PC-3 (cell line): ENCODE measurements around the gene SPEN. TPM values are rescaled to one million over a fixed set of nuclear protein-coding genes. Genes with fewer than 3 reads are reported as not detected.
"Not testable (repeated sequence)": the region's sequence is repeated elsewhere in the genome, so short reads cannot be mapped to it uniquely, and the experiment has no call there.

Experiments used
- ATAC-seq: fragments of 200-7000 bp; cut with Tn5 transposase; 2 replicates; pipeline ENCODE4 v1.9.1; 2020; ENCODE audit warnings: mild to moderate bottlenecking, moderate library complexity
- BruUV-seq: library from RNA; stranded (reverse); fragments of 400-500 nt; replicated peaks from 2 replicates; lab custom pipeline; 2021; lab: Mats Ljungman, UMichigan
- CTCF ChIA-PET: fragments of 300-600 bp; sonication (Branson Sonifier 250); formaldehyde crosslinking; loops from one replicate; lab custom pipeline; 2022; ENCODE audit warnings: antibody characterized with exemption; lab: Charles Lee
- POLR2A ChIA-PET: fragments of 300-600 bp; sonication (Branson Sonifier 250); formaldehyde crosslinking; loops from one replicate; lab custom pipeline; 2022; ENCODE audit warnings: antibody characterized with exemption; ENCODE audit not compliant: unreplicated experiment; lab: Charles Lee
- DNase-seq: peaks from one replicate; pipeline ENCODE4 v3.0.0-alpha.2; 2015
- H2AFZ ChIP-seq: fragments of 300-600 bp; sonication (generic); 2 replicates; pipeline ENCODE4 v1.6.0; 2016; ENCODE audit warnings: antibody characterized with exemption, low read length
- H3F3A ChIP-seq: fragments of 300-600 bp; sonication (generic); one replicate; pipeline ENCODE4 v1.6.0; 2017; ENCODE audit warnings: antibody characterized with exemption, low read length, control low read depth, mild to moderate bottlenecking; ENCODE audit not compliant: unreplicated experiment
- H3K27ac ChIP-seq: fragments of 300-600 bp; sonication (generic); 2 replicates; pipeline ENCODE4 v1.5.1; 2016; ENCODE audit warnings: mild to moderate bottlenecking, low read length
- H3K27me3 ChIP-seq: fragments of 300-600 bp; sonication (generic); 2 replicates; pipeline ENCODE4 v1.6.1; 2016; ENCODE audit warnings: low read length, mixed read lengths
- H3K36me3 ChIP-seq: fragments of 300-600 bp; sonication (generic); 2 replicates; pipeline ENCODE4 v1.6.1; 2016; ENCODE audit warnings: low read depth, mixed run types, low read length, mixed read lengths
- H3K4me1 ChIP-seq: fragments of 300-600 bp; sonication (generic); 2 replicates; pipeline ENCODE4 v1.5.1; 2016; ENCODE audit warnings: low read length; ENCODE audit not compliant: insufficient read depth
- H3K4me2 ChIP-seq: fragments of 300-600 bp; sonication (generic); 2 replicates; pipeline ENCODE4 v1.6.0; 2016; ENCODE audit warnings: low read length
- H3K4me3 ChIP-seq: fragments of 300-600 bp; sonication (generic); 2 replicates; pipeline ENCODE4 v1.5.1; 2016; ENCODE audit warnings: mild to moderate bottlenecking, low read length, mixed read lengths
- H3K79me2 ChIP-seq: fragments of 300-600 bp; sonication (generic); 2 replicates; pipeline ENCODE4 v1.6.1; 2017; ENCODE audit warnings: low read length, mixed read lengths
- H3K9ac ChIP-seq: fragments of 300-600 bp; sonication (generic); 2 replicates; pipeline ENCODE4 v1.6.0; 2016; ENCODE audit warnings: mild to moderate bottlenecking, low read length
- H3K9me2 ChIP-seq: fragments of 300-600 bp; sonication (generic); replicated peaks from 2 replicates; pipeline ENCODE4 v1.6.1; 2016; ENCODE audit warnings: mixed run types, low read length, mixed read lengths
- H3K9me3 ChIP-seq: fragments of 300-600 bp; sonication (generic); 2 replicates; pipeline ENCODE4 v1.6.1; 2016; ENCODE audit warnings: low read length, mixed read lengths
- H4K20me1 ChIP-seq: fragments of 300-600 bp; sonication (generic); 2 replicates; pipeline ENCODE4 v1.6.1; 2016; ENCODE audit warnings: low read length, mixed read lengths
- EZH2 ChIP-seq: fragments of 300-600 bp; sonication (generic); IDR thresholded peaks from one replicate; pipeline ENCODE4 v1.6.1; 2017; ENCODE audit warnings: antibody characterized with exemption, mild to moderate bottlenecking, low read length; ENCODE audit not compliant: unreplicated experiment
- EZH2phosphoT487 ChIP-seq: fragments of 300-600 bp; sonication (generic); IDR thresholded peaks from 2 replicates; pipeline ENCODE4 v1.6.1; 2018; ENCODE audit warnings: mild to moderate bottlenecking, antibody characterized with exemption, low read length, borderline replicate concordance
- intact Hi-C: fragments of 100-400 bp; cut with micrococcal nuclease; formaldehyde crosslinking; loops from 2 replicates; pipeline ENCODE4 v1.9.0; 2023
- total RNA-seq: library from RNA; depleted of rRNA; stranded (reverse); fragments of >200 nt; gene quantifications from 2 replicates; pipeline ENCODE4 v1.2.3, GENCODE V29; 2014
- TF ChIP-seq, protein P1 (sequence below): fragments of 300-600 bp; sonication (generic); conservative IDR thresholded peaks from 2 replicates; pipeline ENCODE4 v1.5.1; 2017; ENCODE audit warnings: antibody characterized with exemption, low read depth, mild to moderate bottlenecking, low read length

SPEN gene
- total RNA-seq, 1 experiment from 2014 or later = 26.7 TPM

DNA sequence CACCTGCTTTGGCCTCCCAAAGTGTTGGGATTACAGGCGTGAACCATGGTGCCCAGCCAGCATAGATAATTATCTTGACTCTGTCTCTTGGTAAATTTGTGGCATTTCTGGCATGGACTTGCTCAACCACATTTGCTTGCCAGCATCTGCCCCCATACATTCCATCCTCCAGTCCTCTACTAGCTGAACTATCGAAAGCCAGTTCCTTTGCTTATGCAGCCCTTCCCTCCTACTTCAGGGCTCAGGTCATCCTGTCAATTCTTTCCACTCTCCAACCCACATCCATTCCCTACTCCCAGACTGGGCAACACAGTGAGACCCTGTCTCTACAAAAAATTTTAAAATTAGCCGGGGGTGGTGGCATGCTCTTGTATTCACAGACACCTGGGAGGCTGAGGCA, 27.0 kb upstream of the SPEN start:
- no peak for ATAC-seq
- Histone ChIP-seq H2AFZ (no peak overlapping the region), H3K9me2 (no peaks in the 10 kb centered on the region), H3K9ac (no peak overlapping the region), H3K79me2 (no peaks in the 10 kb centered on the region), H4K20me1 (no peaks in the 10 kb centered on the region), H3K4me3 (no peak overlapping the region), H3K4me2 (no peak overlapping the region), H3K36me3 (no peaks in the 10 kb centered on the region), H3K27me3 (no peaks in the 10 kb centered on the region), H3K27ac (no peak overlapping the region), H3K4me1 (peaks cover 3% of the 10 kb centered on the region; the same call in 1 of the 2 replicates), H3K9me3 (no peaks in the 10 kb centered on the region), H3F3A (no peaks in the 10 kb centered on the region)
- POLR2A ChIA-PET = interaction anchor here (0.6 kb wide), 1 partner anchor 9 kb away, joined by 7 read pairs; no protein-coding TSS in a partner anchor
- CTCF ChIA-PET = no interaction called here
- TF ChIP-seq, protein P1, sequence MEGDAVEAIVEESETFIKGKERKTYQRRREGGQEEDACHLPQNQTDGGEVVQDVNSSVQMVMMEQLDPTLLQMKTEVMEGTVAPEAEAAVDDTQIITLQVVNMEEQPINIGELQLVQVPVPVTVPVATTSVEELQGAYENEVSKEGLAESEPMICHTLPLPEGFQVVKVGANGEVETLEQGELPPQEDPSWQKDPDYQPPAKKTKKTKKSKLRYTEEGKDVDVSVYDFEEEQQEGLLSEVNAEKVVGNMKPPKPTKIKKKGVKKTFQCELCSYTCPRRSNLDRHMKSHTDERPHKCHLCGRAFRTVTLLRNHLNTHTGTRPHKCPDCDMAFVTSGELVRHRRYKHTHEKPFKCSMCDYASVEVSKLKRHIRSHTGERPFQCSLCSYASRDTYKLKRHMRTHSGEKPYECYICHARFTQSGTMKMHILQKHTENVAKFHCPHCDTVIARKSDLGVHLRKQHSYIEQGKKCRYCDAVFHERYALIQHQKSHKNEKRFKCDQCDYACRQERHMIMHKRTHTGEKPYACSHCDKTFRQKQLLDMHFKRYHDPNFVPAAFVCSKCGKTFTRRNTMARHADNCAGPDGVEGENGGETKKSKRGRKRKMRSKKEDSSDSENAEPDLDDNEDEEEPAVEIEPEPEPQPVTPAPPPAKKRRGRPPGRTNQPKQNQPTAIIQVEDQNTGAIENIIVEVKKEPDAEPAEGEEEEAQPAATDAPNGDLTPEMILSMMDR = no peak
- TF ChIP-seq EZH2phosphoT487 (no peak), EZH2 (no peak)
- intact Hi-C loops = no loop called here
- DNase-seq = no peak
- no TSS peak for BruUV-seq

DNA sequence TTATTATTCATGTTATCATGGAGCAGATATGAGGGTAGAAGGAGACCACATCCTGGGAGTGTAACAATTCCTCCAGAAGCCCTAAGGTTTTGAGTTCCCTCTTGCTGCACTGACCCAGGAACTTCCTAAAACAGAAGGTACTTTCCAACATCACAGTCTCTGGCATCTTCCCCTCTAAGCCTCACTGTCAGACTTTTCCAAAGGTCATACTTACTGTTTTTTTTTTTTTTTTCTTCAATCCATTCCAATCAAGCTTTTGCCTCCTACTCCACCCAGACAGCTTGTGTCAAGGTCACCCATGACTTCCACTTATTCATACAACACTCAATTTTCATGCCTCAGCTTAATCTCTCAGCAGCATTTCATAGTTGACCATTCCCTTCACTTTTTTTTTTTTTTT, 21.7 kb upstream of the SPEN start:
- ChIA-PET POLR2A (no interaction called here), CTCF (no interaction called here)
- TF ChIP-seq, protein P1 = no peak
- TF ChIP-seq EZH2 (no peak), EZH2phosphoT487 (no peak)
- intact Hi-C loops = no loop called here
- Histone ChIP-seq H4K20me1 (no peaks in the 10 kb centered on the region), H3K4me1 (peaks cover 11% of the 10 kb centered on the region), H3K36me3 (no peaks in the 10 kb centered on the region), H3K79me2 (no peaks in the 10 kb centered on the region), H2AFZ (no peak overlapping the region), H3K9me2 (no peaks in the 10 kb centered on the region), H3K4me2 (no peak overlapping the region), H3K27me3 (no peaks in the 10 kb centered on the region), H3K27ac (no peak overlapping the region), H3F3A (no peaks in the 10 kb centered on the region), H3K9me3 (no peaks in the 10 kb centered on the region), H3K9ac (no peak overlapping the region), H3K4me3 (no peak overlapping the region)
- no peak for ATAC-seq
- no peak for DNase-seq
- BruUV-seq = no TSS peak

DNA sequence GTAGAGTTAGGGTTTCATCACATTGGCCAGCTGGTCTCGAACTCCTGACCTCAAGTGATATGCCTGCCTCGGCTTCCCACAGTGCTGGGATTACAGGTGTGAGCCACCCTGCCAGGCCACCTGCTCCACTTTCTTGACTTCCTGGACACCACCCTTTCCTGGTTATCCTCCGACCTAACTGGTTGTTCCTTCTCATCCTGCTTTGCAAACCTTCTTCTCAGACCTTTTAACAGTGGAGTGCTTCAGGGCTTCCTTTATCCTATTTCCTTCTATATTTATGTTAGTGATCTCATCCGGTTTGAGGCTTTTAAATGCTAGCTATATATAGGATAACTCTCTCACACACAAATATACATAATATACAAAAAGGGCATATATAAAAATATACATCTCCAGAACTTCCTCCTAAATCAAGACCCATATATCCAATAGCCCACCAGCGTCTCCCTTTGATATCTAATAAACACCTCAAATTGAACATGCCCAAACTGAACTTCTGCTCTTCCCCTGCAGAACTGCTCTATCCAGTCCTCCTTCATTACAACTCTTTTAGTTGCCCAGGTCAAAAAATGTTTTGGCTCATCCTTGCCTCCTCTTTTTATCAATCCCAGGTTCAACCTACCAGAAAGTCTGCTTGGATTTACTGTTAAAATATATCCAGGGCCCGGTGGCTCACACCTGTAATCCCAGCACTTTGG, 20.5 kb upstream of the SPEN start:
- no TSS peak for BruUV-seq
- ChIA-PET CTCF (no interaction called here), POLR2A (no interaction called here)

DNA sequence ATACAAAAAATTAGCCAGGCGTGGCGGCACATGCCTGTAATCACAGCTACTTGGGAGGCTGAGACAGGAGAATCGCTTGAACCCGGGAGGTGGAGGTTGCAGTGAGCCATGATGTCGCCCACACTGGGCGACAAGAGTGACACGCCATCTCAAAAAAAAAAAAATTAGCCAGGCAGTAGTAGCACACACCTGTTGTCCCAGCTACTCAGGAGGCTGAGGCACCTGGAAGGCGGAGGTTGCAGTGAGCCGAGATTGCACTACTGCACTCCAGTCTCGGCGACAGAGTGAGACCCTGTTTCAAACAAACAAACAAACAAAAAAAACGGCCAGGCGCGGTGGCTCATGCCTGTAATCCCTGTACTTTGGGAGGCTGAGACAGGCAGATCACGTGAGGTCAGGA, 19.9 kb upstream of the SPEN start:
- H3K79me2 ChIP-seq, POLR2A ChIA-PET, DNase-seq, H4K20me1 ChIP-seq, CTCF ChIA-PET, H3K9ac ChIP-seq, ATAC-seq, H3K36me3 ChIP-seq, H3K27ac ChIP-seq, H2AFZ ChIP-seq, intact Hi-C loops, BruUV-seq, H3K9me2 ChIP-seq, H3K4me2 ChIP-seq, H3K4me3 ChIP-seq, H3K9me3 ChIP-seq, H3F3A ChIP-seq, H3K27me3 ChIP-seq: not testable (repeated sequence)
- peaks cover 17% of the 10 kb centered on the region for H3K4me1 ChIP-seq

More for the DNA sequence above, 20.5 kb upstream of the SPEN start:
- Histone ChIP-seq H3K27me3 (no peaks in the 10 kb centered on the region), H4K20me1 (no peaks in the 10 kb centered on the region), H3K9me3 (no peaks in the 10 kb centered on the region), H3K4me1 (peaks cover 11% of the 10 kb centered on the region), H3K36me3 (no peaks in the 10 kb centered on the region), H3K9me2 (no peaks in the 10 kb centered on the region), H3K4me2 (no peak overlapping the region), H3F3A (no peaks in the 10 kb centered on the region), H3K9ac (no peak overlapping the region), H2AFZ (no peak overlapping the region), H3K4me3 (no peak overlapping the region), H3K27ac (no peak overlapping the region), H3K79me2 (0 out of 2 replicates have a peak, but pooled peaks cover 3% of the 10 kb centered on the region)
- TF ChIP-seq EZH2phosphoT487 (no peak), EZH2 (no peak)
- TF ChIP-seq, protein P1 = no peak
- intact Hi-C loops = no loop called here
- ATAC-seq = no peak
- DNase-seq = no peak
